Adrenal gland (tissue), 5 donors: ENCODE results near the gene NAA40.

Source experiments
- POLR2A ChIP-seq, 2 donors: fragments of 450-650 bp; IDR thresholded peaks; one replicate each; pipeline ENCODE4 v1.6.1; 2017; ENCODE audit warnings: antibody characterized with exemption in 2 of 2, mild to moderate bottlenecking in 2 of 2, moderate library complexity in 1 of 2
- TF ChIP-seq, protein P1 (sequence below), 6 experiments: fragments of 450-650 bp in 4 of 6; fragments of 200-600 bp in 2 of 6; sonication (generic) in 1 of 6; IDR thresholded peaks; 1 replicate in 5 of 6; 2 replicates in 1 of 6; pipeline versions ENCODE4 v1.5.1 to v1.8.0; 2016 to 2021; ENCODE audit warnings: antibody characterized with exemption in 6 of 6, mild to moderate bottlenecking in 2 of 6, moderate library complexity in 1 of 6
- donor health status: DM: no; HTN: no; CAD: no.

GRCh38 chr11:63985812-63986155 lies 47.0 kb downstream of the NAA40 start:
- TF ChIP-seq, protein P1, sequence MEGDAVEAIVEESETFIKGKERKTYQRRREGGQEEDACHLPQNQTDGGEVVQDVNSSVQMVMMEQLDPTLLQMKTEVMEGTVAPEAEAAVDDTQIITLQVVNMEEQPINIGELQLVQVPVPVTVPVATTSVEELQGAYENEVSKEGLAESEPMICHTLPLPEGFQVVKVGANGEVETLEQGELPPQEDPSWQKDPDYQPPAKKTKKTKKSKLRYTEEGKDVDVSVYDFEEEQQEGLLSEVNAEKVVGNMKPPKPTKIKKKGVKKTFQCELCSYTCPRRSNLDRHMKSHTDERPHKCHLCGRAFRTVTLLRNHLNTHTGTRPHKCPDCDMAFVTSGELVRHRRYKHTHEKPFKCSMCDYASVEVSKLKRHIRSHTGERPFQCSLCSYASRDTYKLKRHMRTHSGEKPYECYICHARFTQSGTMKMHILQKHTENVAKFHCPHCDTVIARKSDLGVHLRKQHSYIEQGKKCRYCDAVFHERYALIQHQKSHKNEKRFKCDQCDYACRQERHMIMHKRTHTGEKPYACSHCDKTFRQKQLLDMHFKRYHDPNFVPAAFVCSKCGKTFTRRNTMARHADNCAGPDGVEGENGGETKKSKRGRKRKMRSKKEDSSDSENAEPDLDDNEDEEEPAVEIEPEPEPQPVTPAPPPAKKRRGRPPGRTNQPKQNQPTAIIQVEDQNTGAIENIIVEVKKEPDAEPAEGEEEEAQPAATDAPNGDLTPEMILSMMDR (IDR thresholded peaks at IDR 0.05): no peak
- TF ChIP-seq POLR2A (IDR thresholded peaks at IDR 0.05): no peak
